Muscle layer of colon (tissue), 2 donors: ENCODE data around the gene KRTAP2-1.

Experiments
- H3K27ac ChIP-seq: one replicate; pipeline ENCODE4 v1.7.0; 2013; ENCODE audit warnings: low read depth, mild to moderate bottlenecking, low read length, moderate library complexity
- H3K27me3 ChIP-seq, 2 donors: one replicate each; pipeline ENCODE4 v1.7.0; 2013; ENCODE audit warnings: low read length in 2 of 2, mild to moderate bottlenecking in 2 of 2; ENCODE audit not compliant: insufficient read depth in 2 of 2, control insufficient read depth in 1 of 2
- H3K36me3 ChIP-seq: one replicate; pipeline ENCODE4 v1.7.0; 2013; ENCODE audit warnings: mild to moderate bottlenecking, low read length; ENCODE audit not compliant: insufficient read depth
- H3K4me1 ChIP-seq: one replicate; pipeline ENCODE4 v1.7.0; 2013; ENCODE audit warnings: mild to moderate bottlenecking, low read length; ENCODE audit not compliant: insufficient read depth
- H3K4me3 ChIP-seq, 2 donors: one replicate each; pipeline ENCODE4 v1.7.0; 2013; ENCODE audit warnings: low read length in 2 of 2, low read depth in 1 of 2, mild to moderate bottlenecking in 1 of 2, moderate library complexity in 1 of 2
- H3K9ac ChIP-seq: one replicate; pipeline ENCODE4 v1.7.0; 2013; ENCODE audit warnings: low read length
- H3K9me3 ChIP-seq: one replicate; pipeline ENCODE4 v1.7.0; 2013; ENCODE audit warnings: mild to moderate bottlenecking, low read length
- donor health status: abdominal sarcoma.
- donor health status: Adenocarcinoma of cecum.

Gene KRTAP2-1

GRCh38 chr17:41020336-41020735 is 26.8 kb downstream of the KRTAP2-1 start:
- Histone ChIP-seq H3K4me1 (no peaks in the 10 kb centered on the region), H3K9ac (no peak overlapping the region), H3K4me3 (no peak overlapping the region), H3K27me3 (no peaks in the 10 kb centered on the region), H3K36me3 (no peaks in the 10 kb centered on the region), H3K9me3 (no peaks in the 10 kb centered on the region), H3K27ac (no peak overlapping the region)

- no peaks in the 10 kb centered on the region for H3K36me3 ChIP-seq
- H3K9me3 ChIP-seq = no peaks in the 10 kb centered on the region
- no peaks in the 10 kb centered on the region for H3K4me1 ChIP-seq
- no peak overlapping the region for H3K27ac ChIP-seq
- H3K9ac ChIP-seq = no peak overlapping the region
- peaks cover 0 to 3% of the 10 kb centered on the region in 2 donors for H3K27me3 ChIP-seq
- H3K4me3 ChIP-seq = no peak overlapping the region
Measured at GRCh38 chr17:41019415-41019814, 27.7 kb downstream of the KRTAP2-1 start.

GRCh38 chr17:41018541-41018940 is 28.6 kb downstream of the KRTAP2-1 start:
- no peaks in the 10 kb centered on the region for H3K9me3 ChIP-seq
- no peaks in the 10 kb centered on the region for H3K36me3 ChIP-seq
- H3K27me3 ChIP-seq = peaks cover 0 to 3% of the 10 kb centered on the region in 2 donors
- no peak overlapping the region for H3K9ac ChIP-seq
- H3K4me1 ChIP-seq = no peaks in the 10 kb centered on the region
- no peak overlapping the region for H3K27ac ChIP-seq
- H3K4me3 ChIP-seq = no peak overlapping the region

GRCh38 chr17:41016578-41017215 is 30.4 kb downstream of the KRTAP2-1 start:
- no peak overlapping the region for H3K27ac ChIP-seq
- H3K27me3 ChIP-seq = peaks cover 0 to 3% of the 10 kb centered on the region in 2 donors
- H3K9me3 ChIP-seq = no peaks in the 10 kb centered on the region
- no peaks in the 10 kb centered on the region for H3K4me1 ChIP-seq
- H3K36me3 ChIP-seq = no peaks in the 10 kb centered on the region
- no peak overlapping the region for H3K9ac ChIP-seq
- H3K4me3 ChIP-seq = no peak overlapping the region

GRCh38 chr17:41015454-41015853 is 31.7 kb downstream of the KRTAP2-1 start:
- no peaks in the 10 kb centered on the region for H3K9me3 ChIP-seq
- no peaks in the 10 kb centered on the region for H3K4me1 ChIP-seq
- H3K9ac ChIP-seq = no peak overlapping the region
- H3K36me3 ChIP-seq = no peaks in the 10 kb centered on the region
- no peak overlapping the region for H3K27ac ChIP-seq
- H3K4me3 ChIP-seq = no peak overlapping the region
- peaks cover 0 to 3% of the 10 kb centered on the region in 2 donors for H3K27me3 ChIP-seq

- peaks cover 0 to 3% of the 10 kb centered on the region in 2 donors for H3K27me3 ChIP-seq
- H3K36me3 ChIP-seq = no peaks in the 10 kb centered on the region
- H3K4me3 ChIP-seq = no peak overlapping the region
- H3K9me3 ChIP-seq = no peaks in the 10 kb centered on the region
- H3K4me1 ChIP-seq = no peaks in the 10 kb centered on the region
- H3K27ac ChIP-seq = no peak overlapping the region
- H3K9ac ChIP-seq = no peak overlapping the region
Measured at GRCh38 chr17:41013606-41014005, 33.5 kb downstream of the KRTAP2-1 start.

- no peak overlapping the region for H3K27ac ChIP-seq
- no peak overlapping the region for H3K9ac ChIP-seq
- H3K9me3 ChIP-seq = no peaks in the 10 kb centered on the region
- no peaks in the 10 kb centered on the region for H3K36me3 ChIP-seq
- no peak overlapping the region for H3K4me3 ChIP-seq
- H3K27me3 ChIP-seq = peaks cover 0 to 3% of the 10 kb centered on the region in 2 donors
- H3K4me1 ChIP-seq = no peaks in the 10 kb centered on the region
Measured at GRCh38 chr17:41013181-41013580, 33.9 kb downstream of the KRTAP2-1 start.

- Histone ChIP-seq H3K9me3 (no peaks in the 10 kb centered on the region), H3K4me3 (no peak overlapping the region), H3K36me3 (no peaks in the 10 kb centered on the region), H3K27ac (no peak overlapping the region), H3K4me1 (no peaks in the 10 kb centered on the region), H3K27me3 (peaks cover 0 to 3% of the 10 kb centered on the region in 2 donors), H3K9ac (no peak overlapping the region)
Measured at GRCh38 chr17:41012326-41013120, 34.6 kb downstream of the KRTAP2-1 start.

- Histone ChIP-seq H3K9me3 (no peaks in the 10 kb centered on the region), H3K27ac (no peak overlapping the region), H3K36me3 (no peaks in the 10 kb centered on the region), H3K4me3 (no peak overlapping the region), H3K9ac (no peak overlapping the region), H3K27me3 (peaks cover 0 to 3% of the 10 kb centered on the region in 2 donors), H3K4me1 (no peaks in the 10 kb centered on the region)
Measured at GRCh38 chr17:41010441-41010840, 36.7 kb downstream of the KRTAP2-1 start.

- Histone ChIP-seq H3K9me3 (no peaks in the 10 kb centered on the region), H3K4me3 (no peak overlapping the region)
Measured at GRCh38 chr17:41009936-41010335, 37.2 kb downstream of the KRTAP2-1 start.

GRCh38 chr17:41009301-41009760 is 37.8 kb downstream of the KRTAP2-1 start:
- Histone ChIP-seq H3K27ac (no peak overlapping the region), H3K9ac (no peak overlapping the region), H3K4me1 (no peaks in the 10 kb centered on the region), H3K4me3 (no peak overlapping the region), H3K27me3 (no peaks in the 10 kb centered on the region), H3K36me3 (no peaks in the 10 kb centered on the region), H3K9me3 (no peaks in the 10 kb centered on the region)

More at GRCh38 chr17:41009936-41010335, 37.2 kb downstream of the KRTAP2-1 start:
- H3K36me3 ChIP-seq = no peaks in the 10 kb centered on the region
- no peak overlapping the region for H3K27ac ChIP-seq
- no peak overlapping the region for H3K9ac ChIP-seq
- H3K4me1 ChIP-seq = no peaks in the 10 kb centered on the region
- H3K27me3 ChIP-seq = peaks cover 0 to 3% of the 10 kb centered on the region in 2 donors
